ENCODE data around the gene TMEM39A.

Gene TMEM39A

GRCh38 chr3:119463171-119464169 lies at the start of gene TMEM39A:
Gene TMEM39A (minus strand): TSS chr3:119463615. CDS start chr3:119462074, 1,541 bp downstream.
- peak; percentile 94 for DNase-seq (ENCODE audit: low read depth)
- no peak for TF ChIP-seq CTCF (conservative IDR thresholded peaks at IDR 0.05; ENCODE audit: low read depth, low read length)
- peak within 1 kb of the TSS; percentile 97 for H3K4me3 ChIP-seq (ENCODE audit: low read length)

DNA sequence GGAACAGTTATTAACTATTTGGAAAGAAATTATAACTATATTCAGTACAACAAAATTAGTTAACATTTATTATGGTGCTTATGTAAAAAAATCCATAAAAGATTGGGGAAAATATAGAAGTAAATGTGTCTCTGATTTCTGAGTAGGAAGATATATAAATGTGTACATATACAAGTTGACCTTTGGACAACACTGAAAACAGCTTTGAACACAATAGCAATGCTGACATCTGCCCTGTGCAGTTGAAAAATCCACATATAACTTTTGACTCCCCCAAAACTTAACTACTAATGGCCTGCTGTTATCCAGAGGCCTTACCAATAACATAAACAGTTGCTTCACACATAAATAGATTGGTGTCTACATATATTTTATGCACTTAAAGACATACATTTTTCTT lies 47.3 kb upstream of the TMEM39A start:
- DNase-seq (ENCODE audit: low read depth) = no peak
- no peak overlapping the region for H3K4me3 ChIP-seq (ENCODE audit: low read length)
- TF ChIP-seq CTCF (conservative IDR thresholded peaks at IDR 0.05; ENCODE audit: low read depth, low read length) = no peak

DNA sequence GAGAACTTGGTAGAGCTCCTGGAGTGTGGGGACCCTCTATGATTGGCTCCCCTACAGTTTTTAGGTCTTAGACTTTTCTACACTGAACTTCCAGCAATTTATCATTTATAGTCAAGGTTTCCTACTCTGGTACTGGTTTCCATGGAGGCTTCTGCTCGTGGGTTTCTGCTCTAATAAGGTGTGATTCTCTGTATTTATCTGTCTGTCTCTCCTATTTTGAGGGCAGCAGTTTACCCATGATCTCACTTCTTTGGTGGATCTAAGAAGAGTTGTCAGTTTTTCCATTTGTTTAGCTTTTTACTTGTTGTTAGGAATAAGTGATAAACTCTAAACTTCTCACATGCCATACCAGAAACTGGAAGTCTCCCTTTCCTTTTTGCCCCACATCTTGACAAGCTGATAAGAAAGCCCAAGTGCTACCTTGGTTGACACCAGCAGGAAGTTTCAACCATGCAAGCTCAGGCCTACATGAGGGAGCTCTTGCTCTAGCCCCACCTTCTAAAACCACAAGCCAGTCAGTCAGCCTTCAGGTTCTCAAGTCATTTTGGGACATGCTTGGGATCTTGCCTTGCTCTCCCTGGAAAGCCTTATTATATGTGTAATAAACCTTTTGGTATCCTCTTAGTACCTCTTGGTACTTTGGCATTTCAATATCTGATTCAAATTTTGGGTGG lies 44.9 kb upstream of the TMEM39A start:
- TF ChIP-seq CTCF (conservative IDR thresholded peaks at IDR 0.05; ENCODE audit: low read depth, low read length) = no peak
- DNase-seq (ENCODE audit: low read depth) = no peak
- H3K4me3 ChIP-seq (ENCODE audit: low read length) = no peak overlapping the region

DNA sequence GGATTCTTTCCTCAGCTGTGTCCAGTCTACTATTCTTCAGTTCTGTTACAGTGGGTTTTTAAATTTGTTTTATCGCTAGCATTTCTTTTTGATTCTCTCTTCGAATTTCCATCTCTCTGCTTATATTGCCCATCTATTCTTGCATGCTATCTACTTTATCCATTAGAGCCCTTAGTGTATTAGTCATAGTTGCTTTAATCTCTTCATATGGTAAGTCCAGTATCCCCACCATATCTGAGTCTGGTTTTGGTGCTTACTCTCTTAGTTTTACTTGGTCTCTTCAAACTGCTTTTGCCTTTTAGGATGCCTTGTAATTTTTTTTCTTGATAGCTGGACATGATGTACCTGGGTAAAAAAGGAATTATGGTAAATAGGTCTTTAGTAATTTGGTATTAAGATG lies 44.0 kb upstream of the TMEM39A start:
- H3K4me3 ChIP-seq (ENCODE audit: low read length) = no peak overlapping the region
- TF ChIP-seq CTCF (conservative IDR thresholded peaks at IDR 0.05; ENCODE audit: low read depth, low read length) = no peak
- DNase-seq (ENCODE audit: low read depth) = no peak

DNA sequence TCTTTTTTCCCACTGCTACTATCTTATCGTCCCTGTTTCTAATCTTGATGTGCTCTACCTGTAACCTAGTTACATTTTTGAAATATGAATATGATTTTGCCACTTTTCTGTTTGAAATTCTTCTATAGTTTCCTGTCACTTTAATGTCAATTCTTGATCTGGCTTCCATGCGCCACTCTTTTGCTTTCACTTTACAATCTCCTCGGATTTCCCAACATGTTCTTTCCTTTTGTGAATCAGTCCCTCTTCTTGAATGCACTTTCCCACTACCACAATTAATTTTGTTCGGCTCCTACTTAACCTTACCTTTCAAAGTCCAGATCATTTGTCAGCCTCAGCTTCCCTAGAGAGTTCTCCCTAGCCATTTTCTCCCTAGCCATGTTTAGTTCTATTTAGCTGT lies 43.2 kb upstream of the TMEM39A start:
- no peak for DNase-seq (ENCODE audit: low read depth)
- no peak for TF ChIP-seq CTCF (conservative IDR thresholded peaks at IDR 0.05; ENCODE audit: low read depth, low read length)
- no peak overlapping the region for H3K4me3 ChIP-seq (ENCODE audit: low read length)

DNA sequence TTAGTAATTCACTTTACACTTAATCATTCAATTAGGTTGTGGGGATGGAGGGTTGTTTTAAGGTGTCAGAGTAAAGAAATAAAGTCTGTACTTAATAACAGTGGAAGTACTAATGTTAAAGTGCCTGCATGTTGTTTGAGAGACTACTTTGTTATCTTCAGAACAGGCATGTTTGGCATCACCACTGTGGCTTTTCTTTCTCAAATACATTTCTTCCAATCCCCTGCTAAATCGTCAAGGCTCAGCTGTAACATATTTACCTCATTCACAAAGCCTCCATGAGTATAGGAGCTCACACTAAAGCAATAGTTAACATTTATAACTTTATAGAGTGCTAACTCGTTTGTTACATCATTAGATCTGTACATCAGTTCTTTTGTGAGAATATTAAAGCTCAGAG lies 37.5 kb upstream of the TMEM39A start:
- no peak overlapping the region for H3K4me3 ChIP-seq (ENCODE audit: low read length)
- no peak for TF ChIP-seq CTCF (conservative IDR thresholded peaks at IDR 0.05; ENCODE audit: low read depth, low read length)
- DNase-seq (ENCODE audit: low read depth) = no peak

All from retinal pigment epithelial cell (primary cell).